Mononuclear cell (primary cell): ENCODE results near the gene KCNJ10. TPM values are rescaled to one million over a fixed set of nuclear protein-coding genes. Genes with fewer than 3 reads are reported as not detected.
A peak's percentile ranks its signal among the peaks of the same experiment; 100 is the strongest.

Experiments
- H3K27me3 ChIP-seq: 2 replicates; pipeline ENCODE4 v1.6.0; 2011; ENCODE audit warnings: low read length, control low read depth; ENCODE audit not compliant: insufficient read depth
- H3K4me1 ChIP-seq: 2 replicates; pipeline ENCODE4 v1.5.1; 2011; ENCODE audit warnings: mild to moderate bottlenecking, low read length, control low read depth; ENCODE audit not compliant: insufficient read depth
- H3K4me3 ChIP-seq: 2 replicates; pipeline ENCODE4 v1.5.1; 2011; ENCODE audit warnings: mild to moderate bottlenecking, low read length, moderate library complexity
- H3K9me3 ChIP-seq: 2 replicates; pipeline ENCODE4 v1.5.1; 2011; ENCODE audit warnings: low read depth, mild to moderate bottlenecking, control low read depth, low read length
- total RNA-seq: library from RNA; depleted of rRNA; stranded (reverse); fragments of >200 nt; gene quantifications from one replicate; pipeline ENCODE4 v1.2.3, GENCODE V29; 2012

KCNJ10 gene
- total RNA-seq, 1 donor = not detected

DNA sequence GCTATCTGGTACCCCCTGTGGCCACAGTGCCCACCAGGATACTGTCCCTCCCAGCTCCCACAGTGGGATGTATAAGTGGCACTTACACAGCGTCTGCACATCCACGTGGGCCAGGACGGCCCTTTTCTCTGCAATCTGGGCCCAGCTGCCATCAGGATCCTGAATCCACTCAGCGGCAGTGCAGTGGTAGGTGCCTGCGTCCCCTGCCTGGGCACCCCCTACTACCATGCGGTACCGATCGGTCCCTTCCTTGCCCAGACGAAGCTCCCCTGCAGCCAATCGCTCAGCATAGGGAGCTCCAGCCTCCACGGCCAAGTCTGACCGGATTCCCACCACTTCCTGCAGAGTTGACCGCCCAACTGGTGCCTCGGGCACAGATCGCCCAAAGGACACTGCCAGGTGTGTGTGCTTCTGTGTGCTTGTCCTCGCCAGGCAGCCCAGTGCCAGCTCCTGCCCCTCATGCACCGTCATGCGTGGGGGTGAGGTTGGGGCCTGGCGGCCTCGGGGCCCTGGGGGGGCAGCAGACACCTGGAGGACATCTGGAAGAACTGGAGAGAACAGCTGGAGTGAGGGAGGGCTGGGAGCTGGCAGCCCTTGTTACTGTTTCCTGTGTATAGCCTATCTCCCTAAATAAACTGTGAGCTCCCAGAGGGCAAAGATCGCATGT, 23.8 kb upstream of the KCNJ10 start:
- Histone ChIP-seq H3K9me3 (no peaks in the 10 kb centered on the region), H3K4me3 (no peak overlapping the region), H3K4me1 (peaks cover 30% of the 10 kb centered on the region), H3K27me3 (no peaks in the 10 kb centered on the region)

DNA sequence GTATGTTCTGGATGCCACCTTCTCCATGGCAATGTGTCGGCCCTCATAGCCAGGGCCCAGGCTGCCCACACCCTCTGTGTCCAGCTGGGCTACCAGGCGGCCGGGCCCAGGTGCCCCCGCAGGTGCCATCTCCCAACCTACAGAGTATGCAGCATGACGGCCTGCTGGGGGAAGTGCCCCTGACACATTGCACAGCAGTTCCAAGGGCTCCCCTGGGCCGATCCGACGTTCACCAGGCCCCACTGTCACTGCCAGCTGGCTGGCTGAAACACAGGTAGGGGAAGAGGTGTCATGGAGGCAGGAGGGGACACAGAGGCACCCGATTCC, 23.1 kb upstream of the KCNJ10 start:
- H3K27me3 ChIP-seq = no peaks in the 10 kb centered on the region
- no peak overlapping the region for H3K4me3 ChIP-seq
- H3K9me3 ChIP-seq = no peaks in the 10 kb centered on the region
- H3K4me1 ChIP-seq = peaks cover 28% of the 10 kb centered on the region

DNA sequence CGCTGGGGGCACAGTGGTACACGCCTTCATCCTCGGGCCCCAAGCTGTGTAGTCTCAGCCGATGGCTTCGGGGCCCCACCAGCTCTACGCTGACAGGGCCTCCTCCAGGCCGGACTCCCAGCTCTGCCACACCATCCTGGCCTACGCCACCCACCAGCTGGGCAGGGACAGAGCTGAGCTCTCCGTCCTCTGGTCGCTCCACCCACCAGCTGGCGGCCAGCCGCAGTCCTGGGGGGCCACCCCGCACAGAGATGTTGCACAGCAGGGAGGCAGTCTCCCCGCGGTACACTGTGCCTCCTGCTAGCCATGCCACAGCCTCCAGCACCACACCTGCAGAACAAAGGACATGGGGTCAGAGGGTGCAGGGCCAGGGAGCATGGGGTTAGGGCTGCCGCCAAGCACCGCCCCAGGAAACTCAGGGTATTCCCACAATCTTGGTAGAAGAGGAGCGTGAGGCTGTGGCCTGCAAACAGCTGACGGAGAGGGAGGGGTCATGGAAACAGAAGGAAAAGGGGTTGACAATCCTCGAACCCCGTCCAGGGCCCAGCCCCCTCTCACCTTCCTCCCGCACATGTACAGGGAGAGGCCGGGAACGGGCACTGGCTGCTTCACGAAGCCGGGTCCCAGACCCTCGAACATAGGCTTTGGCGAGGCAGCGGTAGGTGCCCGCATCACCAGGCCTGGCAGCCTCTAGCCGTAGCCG, 22.6 kb upstream of the KCNJ10 start:
- Histone ChIP-seq H3K9me3 (no peaks in the 10 kb centered on the region), H3K4me3 (no peak overlapping the region)

DNA sequence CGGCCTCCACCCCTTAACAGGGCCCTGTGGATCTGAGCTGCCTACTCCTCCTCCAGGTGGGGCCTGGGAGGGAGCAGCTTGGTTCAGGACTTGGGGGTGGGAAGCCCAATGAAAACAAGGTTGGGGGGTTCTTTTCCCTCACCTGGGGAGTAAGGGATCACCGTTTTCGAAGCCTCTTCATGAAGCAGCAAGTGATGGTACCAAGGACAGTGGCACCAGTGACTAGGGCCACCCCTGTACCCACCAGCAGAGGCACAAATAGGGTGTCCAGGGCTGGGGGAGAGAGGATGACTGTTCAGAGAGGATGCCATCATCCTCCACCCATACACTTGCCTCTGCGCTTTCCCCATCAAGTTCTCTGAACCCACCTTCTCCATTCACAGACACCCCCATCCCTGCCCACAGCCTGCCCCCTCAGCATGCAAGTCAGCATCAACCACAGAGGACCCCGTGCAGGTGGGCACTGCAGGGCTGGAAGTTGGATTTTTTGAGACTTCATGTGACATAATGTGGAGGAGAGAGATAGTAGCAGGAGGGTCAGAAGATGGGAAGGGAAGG, 21.8 kb upstream of the KCNJ10 start:
- H3K27me3 ChIP-seq = no peaks in the 10 kb centered on the region
- no peak overlapping the region for H3K4me3 ChIP-seq
- H3K9me3 ChIP-seq = no peaks in the 10 kb centered on the region
- peaks cover 15% of the 10 kb centered on the region for H3K4me1 ChIP-seq

More for the DNA sequence above, 22.6 kb upstream of the KCNJ10 start:
- peaks cover 23% of the 10 kb centered on the region for H3K4me1 ChIP-seq
- no peaks in the 10 kb centered on the region for H3K27me3 ChIP-seq

DNA sequence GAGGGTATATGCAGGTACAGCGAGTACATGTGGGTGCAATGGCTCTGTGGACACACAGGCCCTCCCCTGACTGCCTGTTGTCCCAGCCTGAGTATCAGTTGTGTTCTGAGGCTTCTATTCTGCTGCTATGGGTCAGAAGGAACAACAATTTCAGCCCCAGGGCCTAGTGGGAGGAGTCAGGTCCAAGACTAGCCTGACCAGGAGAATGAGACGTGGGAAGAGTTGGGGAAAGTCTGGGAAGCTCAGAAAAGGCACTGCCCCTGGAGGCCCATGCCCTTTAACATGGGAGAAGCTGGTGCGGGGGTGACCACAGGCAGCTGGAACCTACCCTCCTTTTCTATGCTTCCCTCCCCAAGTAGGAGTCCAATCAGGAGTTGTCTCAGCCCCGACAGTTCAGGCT, 20.8 kb upstream of the KCNJ10 start:
- Histone ChIP-seq H3K27me3 (no peaks in the 10 kb centered on the region), H3K9me3 (no peaks in the 10 kb centered on the region), H3K4me3 (no peak overlapping the region), H3K4me1 (peaks cover 5% of the 10 kb centered on the region)

DNA sequence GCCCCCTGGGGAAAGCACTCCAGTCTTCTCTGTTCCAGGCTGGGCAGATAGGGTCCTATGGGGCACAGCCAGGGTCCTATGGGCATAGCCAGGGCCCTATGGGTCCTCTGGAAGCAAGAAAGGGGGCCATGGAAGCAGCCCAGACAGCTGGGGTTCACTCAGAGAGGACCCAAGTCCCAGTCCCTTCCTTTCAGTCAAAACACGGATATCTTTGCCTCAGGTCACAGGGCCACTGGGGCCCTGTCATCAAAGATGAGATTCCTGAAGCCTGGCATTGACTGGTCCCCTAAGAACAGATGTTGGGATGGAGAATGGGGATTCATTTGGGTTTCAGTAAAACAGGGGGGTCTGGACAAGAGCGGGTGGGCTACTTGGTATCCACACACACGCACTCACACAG, 19.9 kb upstream of the KCNJ10 start:
- no peaks in the 10 kb centered on the region for H3K27me3 ChIP-seq
- peaks cover 4% of the 10 kb centered on the region for H3K4me1 ChIP-seq
- H3K4me3 ChIP-seq = no peak overlapping the region
- H3K9me3 ChIP-seq = no peaks in the 10 kb centered on the region

DNA sequence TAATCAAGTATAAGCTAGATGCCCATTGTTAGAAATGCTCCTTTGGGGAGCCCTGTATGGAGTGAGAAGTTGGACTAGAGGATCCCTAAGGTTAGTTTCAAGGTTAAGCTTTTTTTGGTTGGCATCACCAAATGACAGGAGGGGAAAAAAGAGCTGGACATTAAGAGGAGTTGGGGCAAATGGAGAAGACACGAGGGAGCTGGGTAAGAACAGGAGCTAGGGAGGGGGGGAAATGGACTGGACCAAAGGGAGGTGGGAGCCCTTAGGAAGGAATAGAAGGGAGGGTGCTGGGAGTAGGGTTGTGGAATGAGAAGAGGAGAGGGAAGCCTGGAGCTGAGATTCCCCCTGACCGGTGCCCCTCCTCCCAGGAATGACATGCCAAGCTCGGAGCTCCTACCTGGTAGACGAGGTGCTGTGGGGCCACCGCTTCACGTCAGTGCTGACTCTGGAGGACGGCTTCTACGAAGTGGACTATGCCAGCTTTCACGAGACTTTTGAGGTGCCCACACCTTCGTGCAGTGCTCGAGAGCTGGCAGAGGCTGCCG, 17.2 kb upstream of the KCNJ10 start:
- H3K4me3 ChIP-seq = no peak overlapping the region
- H3K4me1 ChIP-seq = peaks cover 10% of the 10 kb centered on the region
- H3K9me3 ChIP-seq = no peaks in the 10 kb centered on the region
- peaks cover 15% of the 10 kb centered on the region for H3K27me3 ChIP-seq

DNA sequence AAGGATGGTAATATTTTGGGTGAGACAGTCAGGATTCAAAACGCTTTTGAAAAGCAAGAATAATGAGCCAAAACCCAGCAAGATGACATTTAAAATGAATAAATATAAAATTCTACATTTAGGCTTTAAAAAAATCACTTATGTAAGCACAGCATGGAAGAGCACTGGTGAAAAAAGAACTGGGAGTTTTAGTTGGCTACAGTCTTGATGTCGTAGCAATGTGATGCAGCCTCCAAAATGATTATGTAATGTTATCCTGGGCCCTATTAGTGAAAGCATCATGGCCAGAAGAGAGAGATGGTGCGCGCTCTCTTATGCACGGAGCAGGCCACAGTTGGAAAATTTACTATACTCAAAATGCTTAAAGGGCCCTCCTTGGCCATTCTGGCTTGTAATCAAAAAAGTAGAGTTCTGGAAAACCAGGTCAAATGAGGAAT, 16.5 kb upstream of the KCNJ10 start:
- Histone ChIP-seq H3K4me3 (no peak overlapping the region), H3K4me1 (peaks cover 10% of the 10 kb centered on the region), H3K27me3 (peaks cover 22% of the 10 kb centered on the region), H3K9me3 (no peaks in the 10 kb centered on the region)

DNA sequence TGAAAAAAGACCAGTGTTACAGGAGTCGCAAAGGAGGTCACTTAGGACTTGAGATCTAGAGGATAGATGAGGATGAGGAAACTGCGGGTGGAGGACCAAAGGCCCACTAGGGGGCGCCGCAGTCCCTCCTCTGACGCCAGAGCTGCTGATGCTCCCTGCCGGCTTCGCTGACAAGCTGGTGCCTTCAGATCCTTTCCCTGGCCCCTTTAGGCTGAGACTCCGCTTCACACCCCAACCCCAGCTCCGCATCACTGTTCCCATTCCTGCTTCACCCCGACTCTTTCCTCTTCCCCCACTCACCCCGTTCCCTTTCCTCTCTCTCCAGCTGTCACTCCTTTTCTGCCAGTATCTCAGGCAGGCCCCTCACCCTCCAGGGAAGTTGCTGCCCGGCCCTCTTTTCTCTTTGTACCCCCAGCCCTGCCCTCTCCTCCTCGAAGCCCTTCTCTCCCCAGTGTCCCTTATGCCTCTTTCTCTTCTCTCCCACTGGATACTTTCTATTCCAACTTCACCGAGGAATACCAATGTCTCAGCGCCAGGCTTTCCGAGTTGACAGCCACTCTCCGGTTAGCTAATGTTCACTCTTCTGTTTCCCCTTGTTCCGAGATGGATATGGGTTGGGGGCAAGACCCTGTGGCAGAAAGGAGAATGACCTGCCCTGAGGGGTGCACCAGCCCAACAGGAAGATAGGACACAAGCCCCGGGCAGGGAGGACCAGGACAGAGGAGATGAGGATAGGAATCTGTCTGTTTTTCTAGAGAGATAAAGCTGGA, 15.9 kb upstream of the KCNJ10 start:
- H3K4me3 ChIP-seq = no peak overlapping the region
- no peaks in the 10 kb centered on the region for H3K9me3 ChIP-seq
- peaks cover 27% of the 10 kb centered on the region for H3K27me3 ChIP-seq
- H3K4me1 ChIP-seq = peaks cover 10% of the 10 kb centered on the region

DNA sequence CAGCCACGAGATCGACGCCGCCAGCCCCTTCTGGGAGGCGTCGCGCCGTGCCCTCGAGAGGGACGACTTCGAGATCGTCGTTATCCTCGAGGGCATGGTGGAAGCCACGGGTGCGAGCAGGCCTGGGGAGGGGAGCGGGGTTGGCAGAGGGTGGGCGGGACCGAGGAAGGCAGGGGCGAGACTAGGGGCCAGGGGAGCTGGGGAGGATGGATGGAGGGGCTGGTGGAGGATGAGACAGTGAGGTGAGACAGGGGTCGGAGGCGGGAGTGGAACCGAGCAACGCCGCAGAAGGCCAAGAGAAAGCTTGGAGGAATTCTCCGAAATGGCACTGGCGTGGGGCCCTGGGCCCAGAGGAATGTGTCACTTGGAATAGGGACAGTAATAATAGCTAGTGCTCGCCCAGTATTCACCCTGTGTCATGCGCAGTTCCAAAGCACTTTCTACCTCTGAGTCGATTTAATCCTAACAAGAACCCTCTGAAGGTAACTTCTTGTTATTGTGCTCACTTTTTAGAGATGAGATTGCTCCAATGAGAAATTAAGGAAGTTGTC, 14.9 kb upstream of the KCNJ10 start:
- Histone ChIP-seq H3K4me1 (peaks cover 10% of the 10 kb centered on the region), H3K27me3 (peaks cover 37% of the 10 kb centered on the region), H3K4me3 (no peak overlapping the region), H3K9me3 (no peaks in the 10 kb centered on the region)

DNA sequence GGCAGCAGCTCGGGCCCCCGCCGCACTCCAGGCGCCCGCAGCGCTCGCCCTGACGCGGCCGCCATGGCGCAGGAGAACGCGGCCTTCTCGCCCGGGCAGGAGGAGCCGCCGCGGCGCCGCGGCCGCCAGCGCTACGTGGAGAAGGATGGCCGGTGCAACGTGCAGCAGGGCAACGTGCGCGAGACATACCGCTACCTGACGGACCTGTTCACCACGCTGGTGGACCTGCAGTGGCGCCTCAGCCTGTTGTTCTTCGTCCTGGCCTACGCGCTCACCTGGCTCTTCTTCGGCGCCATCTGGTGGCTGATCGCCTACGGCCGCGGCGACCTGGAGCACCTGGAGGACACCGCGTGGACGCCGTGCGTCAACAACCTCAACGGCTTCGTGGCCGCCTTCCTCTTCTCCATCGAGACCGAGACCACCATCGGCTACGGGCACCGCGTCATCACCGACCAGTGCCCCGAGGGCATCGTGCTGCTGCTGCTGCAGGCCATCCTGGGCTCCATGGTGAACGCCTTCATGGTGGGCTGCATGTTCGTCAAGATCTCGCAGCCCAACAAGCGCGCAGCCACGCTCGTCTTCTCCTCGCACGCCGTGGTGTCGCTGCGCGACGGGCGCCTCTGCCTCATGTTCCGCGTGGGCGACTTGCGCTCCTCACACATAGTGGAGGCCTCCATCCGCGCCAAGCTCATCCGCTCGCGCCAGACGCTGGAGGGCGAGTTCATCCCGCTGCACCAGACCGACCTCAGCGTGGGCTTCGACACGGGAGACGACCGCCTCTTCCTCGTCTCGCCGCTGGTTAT, 14.2 kb upstream of the KCNJ10 start:
- Histone ChIP-seq H3K9me3 (no peaks in the 10 kb centered on the region), H3K27me3 (peaks cover 43% of the 10 kb centered on the region), H3K4me1 (peaks cover 10% of the 10 kb centered on the region), H3K4me3 (peak overlapping the region; percentile 19)

DNA sequence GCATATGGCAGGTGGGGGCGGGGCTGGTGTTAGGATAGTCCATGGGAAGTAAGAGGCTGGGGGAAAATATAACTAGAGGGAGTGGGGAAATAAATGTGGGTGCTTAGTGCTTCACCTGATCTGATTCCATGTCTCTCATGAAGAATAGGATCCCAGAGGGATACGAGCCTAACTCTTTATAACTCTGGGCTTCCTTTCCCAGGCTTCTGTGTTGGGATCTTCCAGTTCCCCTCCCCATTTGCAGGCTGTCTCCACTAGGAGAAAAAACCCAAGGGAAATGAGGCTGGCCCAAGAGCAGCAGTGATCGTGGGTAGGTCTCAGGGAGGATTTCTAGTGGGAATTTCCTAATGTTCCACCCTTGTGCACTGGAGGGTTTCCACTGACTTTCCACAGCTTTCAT, 13.0 kb upstream of the KCNJ10 start:
- H3K9me3 ChIP-seq = no peaks in the 10 kb centered on the region

DNA sequence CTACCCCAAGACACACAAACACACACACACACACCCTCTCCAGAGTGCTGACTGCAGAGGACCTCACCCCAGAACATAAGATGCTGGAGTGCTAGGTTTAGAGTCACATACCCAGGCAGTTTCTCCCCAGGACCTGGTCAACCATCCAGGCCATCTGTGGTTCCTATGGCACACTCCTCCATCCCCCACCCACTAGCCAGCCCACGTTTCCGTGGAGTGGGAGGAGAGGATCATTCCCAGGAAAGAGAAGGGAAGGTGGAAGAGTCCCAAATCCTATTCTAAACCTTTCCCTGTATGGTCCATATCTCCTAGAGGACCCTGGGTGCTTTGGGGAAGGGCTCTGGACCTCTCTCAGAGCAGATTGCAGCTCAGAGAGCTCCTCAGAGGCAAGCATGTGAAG, 12.5 kb upstream of the KCNJ10 start:
- Histone ChIP-seq H3K4me3 (no peak overlapping the region), H3K9me3 (no peaks in the 10 kb centered on the region), H3K27me3 (peaks cover 46% of the 10 kb centered on the region), H3K4me1 (peaks cover 19% of the 10 kb centered on the region)

More for the DNA sequence above, 13.0 kb upstream of the KCNJ10 start:
- Histone ChIP-seq H3K27me3 (peaks cover 46% of the 10 kb centered on the region), H3K4me1 (peaks cover 15% of the 10 kb centered on the region), H3K4me3 (no peak overlapping the region)

DNA sequence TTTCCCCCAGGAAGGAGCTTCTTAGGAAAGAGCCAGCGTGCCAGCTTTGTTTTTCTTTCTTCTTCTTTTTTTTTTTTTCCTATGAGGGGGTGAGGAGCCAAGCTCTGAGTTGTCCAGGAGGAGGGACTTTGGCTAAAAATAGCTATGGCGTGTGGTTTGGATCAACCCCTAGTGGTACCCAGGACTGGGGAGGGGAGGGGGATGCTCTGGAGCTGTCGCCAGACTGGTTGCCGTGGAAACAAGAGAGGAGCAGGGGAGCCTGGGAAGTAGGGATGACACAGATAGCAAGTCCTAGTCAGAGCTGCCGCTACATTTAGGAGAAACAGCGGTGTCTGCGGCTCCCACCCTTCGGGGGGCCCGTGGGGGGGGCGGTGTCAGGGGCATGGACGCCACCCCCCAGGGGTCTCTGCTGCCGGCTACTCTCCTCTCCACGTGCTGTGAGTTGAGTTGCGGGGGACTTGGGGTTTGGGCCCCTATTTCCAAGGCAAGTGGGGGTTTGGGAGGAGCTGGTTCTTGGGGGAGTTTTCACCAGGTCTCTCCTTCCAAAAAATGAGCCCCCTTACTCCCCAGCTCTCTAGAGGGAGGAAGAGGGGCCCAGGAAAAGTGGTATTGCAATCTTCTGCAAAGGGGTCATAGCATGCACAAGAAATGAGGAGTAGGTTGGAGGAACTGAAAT, 11.4 kb upstream of the KCNJ10 start, which contains the start of gene KCNJ9:
Gene KCNJ9 (plus strand): TSS at position 278 of the 676 bp plus-strand sequence. CDS start 2,493 bp downstream, outside the sequence.
- no peak within 1 kb of the TSS for H3K4me3 ChIP-seq
- no peaks in the 10 kb centered on the region for H3K9me3 ChIP-seq
- peaks cover 46% of the 10 kb centered on the region for H3K27me3 ChIP-seq
- H3K4me1 ChIP-seq = peaks cover 30% of the 10 kb centered on the region
